ENCODE data around the gene DLGAP1.

- TF ChIP-seq, protein P1, sequence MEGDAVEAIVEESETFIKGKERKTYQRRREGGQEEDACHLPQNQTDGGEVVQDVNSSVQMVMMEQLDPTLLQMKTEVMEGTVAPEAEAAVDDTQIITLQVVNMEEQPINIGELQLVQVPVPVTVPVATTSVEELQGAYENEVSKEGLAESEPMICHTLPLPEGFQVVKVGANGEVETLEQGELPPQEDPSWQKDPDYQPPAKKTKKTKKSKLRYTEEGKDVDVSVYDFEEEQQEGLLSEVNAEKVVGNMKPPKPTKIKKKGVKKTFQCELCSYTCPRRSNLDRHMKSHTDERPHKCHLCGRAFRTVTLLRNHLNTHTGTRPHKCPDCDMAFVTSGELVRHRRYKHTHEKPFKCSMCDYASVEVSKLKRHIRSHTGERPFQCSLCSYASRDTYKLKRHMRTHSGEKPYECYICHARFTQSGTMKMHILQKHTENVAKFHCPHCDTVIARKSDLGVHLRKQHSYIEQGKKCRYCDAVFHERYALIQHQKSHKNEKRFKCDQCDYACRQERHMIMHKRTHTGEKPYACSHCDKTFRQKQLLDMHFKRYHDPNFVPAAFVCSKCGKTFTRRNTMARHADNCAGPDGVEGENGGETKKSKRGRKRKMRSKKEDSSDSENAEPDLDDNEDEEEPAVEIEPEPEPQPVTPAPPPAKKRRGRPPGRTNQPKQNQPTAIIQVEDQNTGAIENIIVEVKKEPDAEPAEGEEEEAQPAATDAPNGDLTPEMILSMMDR (IDR thresholded peaks at IDR 0.05), result no peak
- no peak for TF ChIP-seq ATF3 (CRISPR knock-in tag; conservative IDR thresholded peaks at IDR 0.05)
These were observed 888.3 kb downstream of the DLGAP1 start for GRCh38 chr18:3566851-3567250.

Measured in WTC11 (cell line).